Measurements from ENCODE around the gene PPP6R3. TPM values are rescaled to one million over a fixed set of nuclear protein-coding genes. Genes with fewer than 3 reads are reported as not detected.

The PPP6R3 gene
- total RNA-seq, 1 experiment from 2014 or later: 163 TPM

DNA sequence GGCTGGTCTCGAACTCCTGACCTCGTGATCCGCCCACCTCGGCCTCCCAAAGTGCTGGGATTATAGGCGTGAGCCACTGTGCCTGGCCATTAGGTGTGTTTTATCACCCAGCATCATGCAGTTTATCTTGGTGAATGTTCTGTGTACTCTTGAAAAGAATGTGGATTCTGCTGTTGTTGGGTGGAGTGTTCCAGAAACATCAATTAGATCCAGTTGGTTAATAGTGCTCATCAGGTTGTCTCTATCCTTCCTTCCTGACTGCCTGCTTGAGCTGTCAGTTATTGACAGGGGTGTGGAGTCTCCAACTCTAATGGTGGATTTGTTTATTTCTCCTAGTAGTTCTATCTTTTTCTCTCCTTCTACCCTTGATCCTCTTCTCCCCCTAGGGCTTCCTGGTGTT lies 30.2 kb upstream of the PPP6R3 start:
- DNase-seq (ENCODE audit: low read depth, low spot score): no peak
- in situ Hi-C loops (cut with HindIII; ENCODE audit: low pct_unique_long_range_greater_than_20kb, low sequenced_read_pairs): no loop called here

DNA sequence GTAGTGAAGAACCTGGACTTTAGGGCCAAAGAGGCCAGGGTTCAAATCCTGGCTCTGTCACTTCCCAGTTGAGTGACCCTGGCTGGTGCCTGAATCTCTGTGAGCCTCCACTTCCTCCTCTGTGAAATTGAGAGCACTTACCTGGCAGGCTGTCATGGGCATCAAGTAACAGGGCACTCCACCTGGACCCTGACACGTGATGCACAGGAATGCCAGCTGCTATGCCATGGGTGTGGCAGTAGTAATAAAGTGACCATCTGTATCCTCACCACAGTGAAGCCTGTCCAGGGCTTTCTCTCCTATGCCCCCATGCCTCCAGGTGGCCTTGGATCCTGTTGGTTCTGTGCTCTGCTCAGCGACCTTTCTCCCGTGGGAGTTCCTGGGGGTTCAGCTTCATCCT lies 29.8 kb upstream of the PPP6R3 start:
- H3K36me3 ChIP-seq (ENCODE audit: control insufficient read depth, insufficient read depth, low read length): peaks cover 15% of the 10 kb centered on the region; the same call in 1 of the 2 replicates
- POLR2A ChIA-PET: interaction anchor here (0.6 kb wide), 1 partner anchor 10 kb away, joined by 4 read pairs; no protein-coding TSS in a partner anchor
- intact Hi-C loops (cut with micrococcal nuclease; ENCODE audit: unreplicated experiment) (no loop called here), in situ Hi-C loops (cut with HindIII; ENCODE audit: low pct_unique_long_range_greater_than_20kb, low sequenced_read_pairs) (no loop called here)
- TF ChIP-seq REST (IDR thresholded peaks at IDR 0.05; ENCODE audit: insufficient read depth in 1 of 2, low read depth in 2 of 2, low read length in 1 of 2): no peak
- TF ChIP-seq TCF7L2 (IDR thresholded peaks at IDR 0.05; ENCODE audit: low read depth, low read length): no peak
- TF ChIP-seq POLR2AphosphoS5 (IDR thresholded peaks at IDR 0.05; ENCODE audit: low read depth, low read length): no peak
- TF ChIP-seq, protein P1, sequence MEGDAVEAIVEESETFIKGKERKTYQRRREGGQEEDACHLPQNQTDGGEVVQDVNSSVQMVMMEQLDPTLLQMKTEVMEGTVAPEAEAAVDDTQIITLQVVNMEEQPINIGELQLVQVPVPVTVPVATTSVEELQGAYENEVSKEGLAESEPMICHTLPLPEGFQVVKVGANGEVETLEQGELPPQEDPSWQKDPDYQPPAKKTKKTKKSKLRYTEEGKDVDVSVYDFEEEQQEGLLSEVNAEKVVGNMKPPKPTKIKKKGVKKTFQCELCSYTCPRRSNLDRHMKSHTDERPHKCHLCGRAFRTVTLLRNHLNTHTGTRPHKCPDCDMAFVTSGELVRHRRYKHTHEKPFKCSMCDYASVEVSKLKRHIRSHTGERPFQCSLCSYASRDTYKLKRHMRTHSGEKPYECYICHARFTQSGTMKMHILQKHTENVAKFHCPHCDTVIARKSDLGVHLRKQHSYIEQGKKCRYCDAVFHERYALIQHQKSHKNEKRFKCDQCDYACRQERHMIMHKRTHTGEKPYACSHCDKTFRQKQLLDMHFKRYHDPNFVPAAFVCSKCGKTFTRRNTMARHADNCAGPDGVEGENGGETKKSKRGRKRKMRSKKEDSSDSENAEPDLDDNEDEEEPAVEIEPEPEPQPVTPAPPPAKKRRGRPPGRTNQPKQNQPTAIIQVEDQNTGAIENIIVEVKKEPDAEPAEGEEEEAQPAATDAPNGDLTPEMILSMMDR (IDR thresholded peaks at IDR 0.05): no peak
- no peak for TF ChIP-seq SIN3A (IDR thresholded peaks at IDR 0.05; ENCODE audit: borderline replicate concordance, insufficient read depth, low read depth, low read length)
- no peak overlapping the region for H3K27ac ChIP-seq (ENCODE audit: low read length)
- H3K4me1 ChIP-seq (ENCODE audit: control insufficient read depth, insufficient read depth, low read length): no peaks in the 10 kb centered on the region
- no TSS peak for BruUV-seq (replicated peaks)
- H3K9me3 ChIP-seq (ENCODE audit: control insufficient read depth, insufficient read depth, low read depth, low read length): peaks cover 10% of the 10 kb centered on the region; the same call in 1 of the 2 replicates
- H3K27me3 ChIP-seq (ENCODE audit: control insufficient read depth, insufficient read depth, low read length): no peaks in the 10 kb centered on the region
- no peak overlapping the region for H3K4me3 ChIP-seq (ENCODE audit: low read depth in 2 of 2, low read length in 2 of 2)
- no peak for ATAC-seq
- no peak for DNase-seq (ENCODE audit: low read depth, low spot score)
- CTCF ChIA-PET: no interaction called here

More for the DNA sequence above, 30.2 kb upstream of the PPP6R3 start:
- Histone ChIP-seq H3K4me1 (ENCODE audit: control insufficient read depth, insufficient read depth, low read length) (no peaks in the 10 kb centered on the region), H3K36me3 (ENCODE audit: control insufficient read depth, insufficient read depth, low read length) (peaks cover 17% of the 10 kb centered on the region; the same call in 1 of the 2 replicates), H3K4me3 (ENCODE audit: low read depth in 2 of 2, low read length in 2 of 2) (no peak overlapping the region), H3K9me3 (ENCODE audit: control insufficient read depth, insufficient read depth, low read depth, low read length) (peaks cover 10% of the 10 kb centered on the region; the same call in 1 of the 2 replicates), H3K27ac (ENCODE audit: low read length) (no peak overlapping the region), H3K27me3 (ENCODE audit: control insufficient read depth, insufficient read depth, low read length) (no peaks in the 10 kb centered on the region)
- intact Hi-C loops (cut with micrococcal nuclease; ENCODE audit: unreplicated experiment): no loop called here
- ATAC-seq: no peak
- no TSS peak for BruUV-seq (replicated peaks)
- TF ChIP-seq SIN3A (IDR thresholded peaks at IDR 0.05; ENCODE audit: borderline replicate concordance, insufficient read depth, low read depth, low read length) (no peak), TCF7L2 (IDR thresholded peaks at IDR 0.05; ENCODE audit: low read depth, low read length) (no peak), REST (IDR thresholded peaks at IDR 0.05; ENCODE audit: insufficient read depth in 1 of 2, low read depth in 2 of 2, low read length in 1 of 2) (no peak), POLR2AphosphoS5 (IDR thresholded peaks at IDR 0.05; ENCODE audit: low read depth, low read length) (no peak)
- TF ChIP-seq, protein P1 (IDR thresholded peaks at IDR 0.05): no peak
- POLR2A ChIA-PET: interaction anchor here (0.6 kb wide), 1 partner anchor 10 kb away, joined by 4 read pairs; no protein-coding TSS in a partner anchor
- CTCF ChIA-PET: no interaction called here

All from Panc1 (cell line).